Right atrium auricular region (tissue), 2 donors: ENCODE results near the gene SLIT3. TPM values are rescaled to one million over a fixed set of nuclear protein-coding genes. Genes with fewer than 3 reads are reported as not detected.
"Not testable (repeated sequence)": the region's sequence is repeated elsewhere in the genome, so short reads cannot be mapped to it uniquely, and the experiment has no call there.

ENCODE experiments used
- DNase-seq: peaks from one replicate; pipeline ENCODE4 v3.0.0-alpha.2; 2019; ENCODE audit warnings: low spot score
- H3K27ac ChIP-seq, 2 donors: fragments of 200-600 bp; sonication (generic); 1 replicate in 1 of 2; 2 replicates in 1 of 2; pipeline ENCODE4 v1.5.1; 2016 to 2019
- H3K27me3 ChIP-seq, 2 donors: fragments of 200-600 bp; sonication (generic); one replicate each; pipeline versions ENCODE4 v1.5.1 to v1.6.0; 2017 to 2019
- H3K36me3 ChIP-seq: fragments of 200-600 bp; sonication (generic); one replicate; pipeline ENCODE4 v1.5.1; 2016
- H3K4me1 ChIP-seq, 2 donors: fragments of 200-600 bp; sonication (generic); one replicate each; pipeline versions ENCODE4 v1.5.1 to v1.6.0; 2017 to 2019
- H3K4me3 ChIP-seq, 2 donors: fragments of 200-600 bp; sonication (generic); 1 replicate in 1 of 2; 2 replicates in 1 of 2; pipeline ENCODE4 v1.5.1; 2017 to 2019; ENCODE audit warnings: mild to moderate bottlenecking in 1 of 2, moderate library complexity in 1 of 2
- H3K9me3 ChIP-seq, 2 donors: fragments of 200-600 bp; sonication (generic); one replicate each; pipeline ENCODE4 v1.5.1; 2019
- CTCF ChIP-seq, 2 donors: fragments of 200-600 bp; sonication (generic); IDR thresholded peaks; one replicate each; pipeline ENCODE4 v1.5.1; 2019; ENCODE audit warnings: antibody characterized with exemption in 2 of 2
- total RNA-seq, 2 donors: library from RNA; depleted of rRNA; stranded (reverse); fragments of >200 nt; gene quantifications; one replicate each; pipeline ENCODE4 v1.1.0, GENCODE V29; 2016

The SLIT3 gene
- total RNA-seq, 2 donors from 2014 or later = 66.1 to 85.8 TPM

GRCh38 chr5:169146158-169146557 is 154.8 kb downstream of the SLIT3 start:
- no peaks in the 10 kb centered on the region for H3K36me3 ChIP-seq
- no peak for DNase-seq

GRCh38 chr5:169142264-169142970 is 158.5 kb downstream of the SLIT3 start:
- peaks cover 0 to 22% of the 10 kb centered on the region in 2 donors for H3K4me1 ChIP-seq
- no peak for TF ChIP-seq CTCF (IDR thresholded peaks at IDR 0.05)
- H3K4me3 ChIP-seq = no peak overlapping the region
- H3K9me3 ChIP-seq = no peaks in the 10 kb centered on the region
- no peak overlapping the region for H3K27ac ChIP-seq
- DNase-seq = no peak
- no peaks in the 10 kb centered on the region for H3K27me3 ChIP-seq
- no peaks in the 10 kb centered on the region for H3K36me3 ChIP-seq

More at GRCh38 chr5:169146158-169146557, 154.8 kb downstream of the SLIT3 start:
- no peak overlapping the region for H3K27ac ChIP-seq
- H3K4me3 ChIP-seq = no peak overlapping the region
- peaks cover 0 to 15% of the 10 kb centered on the region in 2 donors for H3K4me1 ChIP-seq
- no peaks in the 10 kb centered on the region for H3K9me3 ChIP-seq
- no peaks in the 10 kb centered on the region for H3K27me3 ChIP-seq
- TF ChIP-seq CTCF (IDR thresholded peaks at IDR 0.05) = no peak

GRCh38 chr5:169140215-169140614 is 160.7 kb downstream of the SLIT3 start:
- not testable (repeated sequence) for H3K4me3 ChIP-seq, H3K27ac ChIP-seq, H3K27me3 ChIP-seq, H3K36me3 ChIP-seq, H3K9me3 ChIP-seq, DNase-seq
- peaks cover 0 to 20% of the 10 kb centered on the region in 2 donors for H3K4me1 ChIP-seq

GRCh38 chr5:169139480-169140050 is 161.4 kb downstream of the SLIT3 start:
- H3K4me1 ChIP-seq = peaks cover 0 to 20% of the 10 kb centered on the region in 2 donors
- DNase-seq = no peak
- no peak for TF ChIP-seq CTCF (IDR thresholded peaks at IDR 0.05)
- H3K27ac ChIP-seq = no peak overlapping the region
- H3K9me3 ChIP-seq = no peaks in the 10 kb centered on the region
- no peaks in the 10 kb centered on the region for H3K27me3 ChIP-seq
- no peak overlapping the region for H3K4me3 ChIP-seq
- no peaks in the 10 kb centered on the region for H3K36me3 ChIP-seq

GRCh38 chr5:169133531-169133930 is 167.4 kb downstream of the SLIT3 start:
- TF ChIP-seq CTCF (IDR thresholded peaks at IDR 0.05) = no peak
- H3K4me1 ChIP-seq = no peaks in the 10 kb centered on the region
- no peak for DNase-seq
- H3K27ac ChIP-seq = no peak overlapping the region
- no peaks in the 10 kb centered on the region for H3K36me3 ChIP-seq
- H3K9me3 ChIP-seq = no peaks in the 10 kb centered on the region
- no peak overlapping the region for H3K4me3 ChIP-seq
- H3K27me3 ChIP-seq = no peaks in the 10 kb centered on the region

GRCh38 chr5:169132302-169132660 is 168.7 kb downstream of the SLIT3 start:
- H3K4me1 ChIP-seq = no peaks in the 10 kb centered on the region
- no peaks in the 10 kb centered on the region for H3K27me3 ChIP-seq
- TF ChIP-seq CTCF (IDR thresholded peaks at IDR 0.05) = no peak
- no peaks in the 10 kb centered on the region for H3K9me3 ChIP-seq
- no peak overlapping the region for H3K4me3 ChIP-seq
- no peak for DNase-seq
- no peak overlapping the region for H3K27ac ChIP-seq
- no peaks in the 10 kb centered on the region for H3K36me3 ChIP-seq
